Fibroblast of lung (primary cell): ENCODE measurements around the gene GMPR. TPM values are rescaled to one million over a fixed set of nuclear protein-coding genes. Genes with fewer than 3 reads are reported as not detected.

Experiments used
- DNase-seq, 2 donors: peaks; one replicate each; pipeline versions ENCODE4 v3.0.0 to v3.0.0-alpha.2; 2010; ENCODE audit warnings: low read depth in 2 of 2
- H2AFZ ChIP-seq: 2 replicates; pipeline ENCODE4 v1.5.1; 2012; ENCODE audit warnings: low read length, control low read depth, inconsistent platforms
- H3K27ac ChIP-seq: 2 replicates; pipeline ENCODE4 v1.5.1; 2011; ENCODE audit warnings: low read length, control low read depth; ENCODE audit not compliant: insufficient read depth
- H3K27me3 ChIP-seq: 2 replicates; pipeline ENCODE4 v1.5.1; 2011; ENCODE audit warnings: mild to moderate bottlenecking, low read length; ENCODE audit not compliant: control insufficient read depth, insufficient read depth
- H3K36me3 ChIP-seq: 2 replicates; pipeline ENCODE4 v1.5.1; 2011; ENCODE audit warnings: low read length; ENCODE audit not compliant: control insufficient read depth, insufficient read depth
- H3K4me1 ChIP-seq: 2 replicates; pipeline ENCODE4 v1.5.1; 2011; ENCODE audit warnings: low read length; ENCODE audit not compliant: control insufficient read depth, insufficient read depth; ENCODE audit errors: extremely low read depth
- H3K4me2 ChIP-seq: 2 replicates; pipeline ENCODE4 v1.5.1; 2011; ENCODE audit warnings: low read length, control low read depth; ENCODE audit not compliant: insufficient read depth; ENCODE audit errors: extremely low read depth
- H3K4me3 ChIP-seq, 4 experiments: fragments of 200-600 bp in 1 of 4; sonication (generic) in 1 of 4; replicated peaks in 1 of 4; 2 replicates each; pipeline ENCODE4 v1.5.1; 2011 to 2016; ENCODE audit warnings: low read length in 4 of 4, low read depth in 3 of 4, mild to moderate bottlenecking in 3 of 4, control low read depth in 2 of 4, inconsistent platforms in 1 of 4, mixed read lengths in 1 of 4; ENCODE audit not compliant: insufficient read depth in 1 of 4; ENCODE audit errors: control extremely low read depth in 1 of 4
- H3K79me2 ChIP-seq: 2 replicates; pipeline ENCODE4 v1.5.1; 2012; ENCODE audit warnings: mild to moderate bottlenecking, low read length, inconsistent platforms; ENCODE audit not compliant: control insufficient read depth, insufficient read depth
- H3K9ac ChIP-seq: 2 replicates; pipeline ENCODE4 v1.5.1; 2011; ENCODE audit warnings: mild to moderate bottlenecking, low read length, control low read depth; ENCODE audit not compliant: insufficient read depth
- H3K9me3 ChIP-seq: 2 replicates; pipeline ENCODE4 v1.5.1; 2012; ENCODE audit warnings: low read depth, low read length; ENCODE audit not compliant: control insufficient read depth, insufficient read depth
- H4K20me1 ChIP-seq: 2 replicates; pipeline ENCODE4 v1.5.1; 2011; ENCODE audit warnings: low read length; ENCODE audit not compliant: control insufficient read depth, insufficient read depth; ENCODE audit errors: extremely low read depth
- CTCF ChIP-seq, 2 donors: IDR thresholded peaks in 1 of 2; conservative IDR thresholded peaks in 1 of 2; 1 replicate in 1 of 2; 2 replicates in 1 of 2; pipeline ENCODE4 v1.5.1; 2011 to 2012; ENCODE audit warnings: low read length in 2 of 2, control low read depth in 1 of 2, inconsistent platforms in 1 of 2, low read depth in 1 of 2, mild to moderate bottlenecking in 1 of 2
- EZH2 ChIP-seq: IDR thresholded peaks from 2 replicates; pipeline ENCODE4 v1.5.1; 2012; ENCODE audit warnings: low read length, control low read depth, mild to moderate bottlenecking; ENCODE audit errors: missing control alignments
- polyA plus RNA-seq, 2 donors: library from polyadenylated mRNA; depleted of rRNA in 1 of 2; stranded (reverse) in 1 of 2; unstranded in 1 of 2; fragments of >200 nt; gene quantifications; 2 replicates each; pipeline ENCODE4 v1.2.1, GENCODE V29; 2011 to 2012; ENCODE audit warnings: missing spikeins in 1 of 2
- total RNA-seq: library from RNA; depleted of rRNA; stranded (reverse); fragments of >200 nt; gene quantifications from 2 replicates; pipeline ENCODE4 v1.2.1, GENCODE V29; 2014

GMPR gene
- total and polyA plus RNA-seq, 2 donors (not counting 1 experiment from before 2014, with no cell fraction given), result 13.2 to 16.4 TPM

- Histone ChIP-seq H3K9ac (no peak overlapping the region), H3K4me1 (no peaks in the 10 kb centered on the region), H2AFZ (no peak overlapping the region), H3K4me2 (no peak overlapping the region), H3K27ac (no peak overlapping the region), H4K20me1 (no peaks in the 10 kb centered on the region), H3K9me3 (no peaks in the 10 kb centered on the region), H3K79me2 (no peaks in the 10 kb centered on the region), H3K4me3 (no peak overlapping the region), H3K36me3 (no peaks in the 10 kb centered on the region), H3K27me3 (no peaks in the 10 kb centered on the region)
- DNase-seq, result no peak
- no peak for TF ChIP-seq CTCF (conservative IDR thresholded peaks at IDR 0.05 in 1 of 2, IDR thresholded peaks at IDR 0.05 in 1 of 2; ENCODE audit: low read depth in 1 of 2, low read length in 2 of 2)
- TF ChIP-seq EZH2, result no peak
These were observed 56.0 kb downstream of the GMPR start for GRCh38 chr6:16294371-16294770.

GRCh38 chr6:16295060-16295459, 56.7 kb downstream of the GMPR start:
- TF ChIP-seq EZH2 (no peak), CTCF (conservative IDR thresholded peaks at IDR 0.05 in 1 of 2, IDR thresholded peaks at IDR 0.05 in 1 of 2; ENCODE audit: low read depth in 1 of 2, low read length in 2 of 2) (no peak)
- Histone ChIP-seq H3K9me3 (no peaks in the 10 kb centered on the region), H2AFZ (no peak overlapping the region), H3K9ac (no peak overlapping the region), H3K4me1 (no peaks in the 10 kb centered on the region), H3K4me2 (no peak overlapping the region), H3K27me3 (no peaks in the 10 kb centered on the region), H3K27ac (no peak overlapping the region), H4K20me1 (no peaks in the 10 kb centered on the region), H3K79me2 (no peaks in the 10 kb centered on the region), H3K36me3 (no peaks in the 10 kb centered on the region), H3K4me3 (no peak overlapping the region)
- no peak for DNase-seq

GRCh38 chr6:16295471-16295870, 57.1 kb downstream of the GMPR start:
- DNase-seq, result no peak
- H2AFZ ChIP-seq, result no peak overlapping the region

More at GRCh38 chr6:16295471-16295870, 57.1 kb downstream of the GMPR start:
- H4K20me1 ChIP-seq, result no peaks in the 10 kb centered on the region
- H3K4me3 ChIP-seq, result no peak overlapping the region
- no peak overlapping the region for H3K9ac ChIP-seq
- no peaks in the 10 kb centered on the region for H3K36me3 ChIP-seq
- no peaks in the 10 kb centered on the region for H3K9me3 ChIP-seq
- no peaks in the 10 kb centered on the region for H3K4me1 ChIP-seq
- H3K79me2 ChIP-seq, result no peaks in the 10 kb centered on the region
- no peak overlapping the region for H3K4me2 ChIP-seq
- no peak overlapping the region for H3K27ac ChIP-seq
- no peaks in the 10 kb centered on the region for H3K27me3 ChIP-seq
- TF ChIP-seq EZH2 (no peak), CTCF (conservative IDR thresholded peaks at IDR 0.05 in 1 of 2, IDR thresholded peaks at IDR 0.05 in 1 of 2; ENCODE audit: low read depth in 1 of 2, low read length in 2 of 2) (no peak)
